Activated T-helper 1 cell treated with Interleukin-2 at 50 U/mL for 16 hours (primary cell): Measurements from ENCODE around the gene GSTA2.
"Not testable (repeated sequence)": the region's sequence is repeated elsewhere in the genome, so short reads cannot be mapped to it uniquely, and the experiment has no call there.

Experiments used
- DNase-seq: peaks from one replicate; pipeline ENCODE4 v3.0.0-alpha.2; 2020; ENCODE audit warnings: low read depth

GSTA2 gene

DNA sequence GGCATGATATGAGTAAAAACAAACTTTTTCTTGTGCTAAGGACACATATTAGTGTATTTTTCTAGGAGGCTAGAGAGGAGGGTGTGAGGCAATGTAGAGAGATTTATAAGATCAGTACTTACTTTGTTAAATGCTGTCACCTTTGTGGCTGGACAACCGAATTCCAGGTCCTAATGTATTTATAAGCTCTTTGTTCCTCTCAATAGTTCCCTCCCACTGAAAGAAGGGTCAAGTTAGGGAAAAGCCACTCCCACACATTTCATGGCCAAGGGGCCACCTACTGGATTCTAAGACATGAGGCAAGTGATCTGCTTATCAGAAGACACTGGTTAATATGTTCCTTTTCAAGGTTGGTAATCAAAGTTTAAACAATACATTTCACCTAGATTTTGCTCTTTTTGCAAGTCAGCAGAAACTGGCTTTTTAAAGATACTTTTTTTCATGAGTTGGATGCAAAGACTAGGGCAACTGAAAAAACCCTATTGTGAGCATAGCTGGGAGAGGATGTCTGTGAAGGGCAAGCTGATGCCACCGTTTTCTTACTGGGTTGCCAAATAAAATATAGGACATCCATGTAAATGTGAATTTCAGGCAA is at the start of gene GSTA2:
GSTA2 (minus strand) TSS at position 154 of the 595 bp plus-strand sequence. CDS start 5,528 bp downstream, outside the sequence.
- DNase-seq, result not testable (repeated sequence)

GRCh38 chr6:52809777-52810176 is 46.5 kb upstream of the GSTA2 start:
- not testable (repeated sequence) for DNase-seq

DNA sequence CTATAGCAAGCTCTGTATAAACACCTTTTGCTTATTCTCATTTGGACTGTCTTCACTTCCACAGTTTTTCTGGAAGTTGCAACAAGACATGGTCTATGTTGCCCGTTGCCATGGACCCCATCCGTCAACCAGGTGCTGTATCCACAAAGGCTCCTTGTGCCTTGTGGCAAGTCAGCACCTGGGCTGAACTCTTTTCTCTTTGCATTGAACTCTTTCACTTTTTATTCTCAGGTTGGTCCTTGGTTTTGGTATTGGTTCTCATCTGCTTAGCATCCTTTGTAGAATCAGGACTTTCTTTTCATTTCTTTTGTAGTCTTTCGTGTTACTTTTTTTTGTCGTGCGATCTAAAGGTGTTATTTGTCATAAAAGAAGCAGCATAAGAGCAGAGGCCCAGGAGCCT is 45.4 kb upstream of the GSTA2 start:
- no peak for DNase-seq

DNA sequence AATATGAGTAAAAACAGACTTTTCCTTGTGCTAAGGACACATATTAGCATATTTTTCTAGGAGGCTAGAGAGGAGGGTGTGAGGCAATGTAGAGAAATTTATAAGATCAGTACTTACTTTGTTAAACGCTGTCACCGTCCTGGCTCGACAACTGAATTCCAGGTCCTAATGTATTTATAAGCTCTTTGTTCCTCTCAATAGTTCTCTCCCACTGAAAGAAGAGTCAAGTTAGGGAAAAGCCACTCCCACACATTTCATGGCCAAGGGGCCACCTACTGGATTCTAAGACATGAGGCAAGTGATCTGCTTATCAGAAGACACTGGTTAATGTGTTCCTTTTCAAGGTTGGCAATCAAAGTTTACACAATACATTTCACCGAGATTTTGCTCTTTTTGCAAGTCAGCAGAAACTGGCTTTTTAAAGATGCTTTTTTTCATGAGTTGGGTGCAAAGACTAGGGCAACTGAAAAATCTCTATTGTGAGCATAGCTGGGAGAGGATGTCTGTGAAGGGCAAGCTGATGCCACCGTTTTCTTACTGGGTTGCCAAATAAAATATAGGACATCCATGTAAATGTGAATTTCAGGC is 40.5 kb upstream of the GSTA2 start, which contains the start of gene GSTA1:
GSTA1 (minus strand) TSS at position 149 of the 588 bp plus-strand sequence. CDS start 4,549 bp downstream, outside the sequence.
- not testable (repeated sequence) for DNase-seq

GRCh38 chr6:52802806-52803205 is 39.5 kb upstream of the GSTA2 start:
- DNase-seq, result no peak

- no peak for DNase-seq
Measured at GRCh38 chr6:52801188-52801841, 38.0 kb upstream of the GSTA2 start.

DNA sequence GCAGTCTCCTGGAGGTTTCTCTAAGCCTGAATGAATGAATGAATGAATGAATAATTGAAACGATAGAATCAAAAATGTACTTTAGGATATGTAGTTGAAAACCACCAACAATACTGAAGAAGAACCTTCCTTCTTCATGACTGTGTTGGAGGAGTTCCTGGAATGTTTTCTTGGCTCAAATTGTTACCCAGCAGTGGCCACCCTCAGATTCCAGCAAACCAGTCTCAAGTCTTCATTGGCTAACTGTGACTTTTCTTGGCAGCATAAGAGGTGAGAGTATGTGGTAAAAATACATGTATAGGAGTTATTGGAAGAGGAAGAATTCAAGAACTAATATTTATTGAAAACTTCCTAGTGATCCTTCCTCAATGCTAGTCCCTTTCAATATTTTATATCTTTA is 36.0 kb upstream of the GSTA2 start:
- not testable (repeated sequence) for DNase-seq

GRCh38 chr6:52794366-52794765 is 31.1 kb upstream of the GSTA2 start:
- not testable (repeated sequence) for DNase-seq

DNA sequence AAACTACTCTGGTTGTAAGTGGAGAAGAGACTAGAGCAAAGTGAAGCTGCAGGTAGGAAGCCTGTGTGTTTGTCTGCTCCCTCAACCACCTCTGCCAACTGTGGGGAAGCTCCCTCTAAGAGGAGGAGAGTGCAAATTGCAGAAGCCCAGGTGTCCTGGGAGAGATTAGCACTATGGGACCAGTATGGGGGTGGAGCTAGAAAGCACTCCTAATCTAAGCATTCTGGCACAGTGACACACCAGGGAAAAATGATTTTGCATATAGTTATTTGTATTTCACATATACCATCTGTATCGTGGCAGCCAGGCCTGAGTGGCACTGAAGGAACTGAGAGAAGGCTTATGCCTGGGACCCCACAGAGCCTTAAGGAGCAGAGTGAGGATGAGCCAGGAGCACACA is 27.6 kb upstream of the GSTA2 start:
- no peak for DNase-seq

GRCh38 chr6:52789658-52790057 is 26.4 kb upstream of the GSTA2 start:
- DNase-seq, result not testable (repeated sequence)

- DNase-seq, result no peak
Measured at GRCh38 chr6:52788478-52788877, 25.2 kb upstream of the GSTA2 start.

DNA sequence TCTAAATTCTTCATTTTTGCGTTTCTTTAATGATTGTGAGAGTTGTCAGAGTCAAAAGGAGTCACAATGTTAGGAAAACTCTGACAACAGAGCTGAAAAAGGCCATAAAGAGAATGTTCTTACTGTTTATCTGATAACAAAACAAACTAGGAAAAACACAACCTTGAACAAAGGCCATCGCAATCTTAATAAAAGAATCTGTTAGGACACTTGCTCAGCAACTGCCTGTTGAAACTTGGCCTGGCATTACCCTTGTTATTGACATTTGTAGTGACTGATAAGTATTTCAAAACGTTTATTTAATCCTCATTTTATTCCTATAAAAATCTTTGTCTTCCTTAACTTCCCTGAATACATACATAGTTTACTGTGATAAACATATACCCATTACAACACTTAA is 24.6 kb upstream of the GSTA2 start:
- no peak for DNase-seq

- no peak for DNase-seq
Measured at GRCh38 chr6:52786249-52786956, 23.1 kb upstream of the GSTA2 start.

GRCh38 chr6:52782696-52783274 is 19.5 kb upstream of the GSTA2 start:
- not testable (repeated sequence) for DNase-seq

DNA sequence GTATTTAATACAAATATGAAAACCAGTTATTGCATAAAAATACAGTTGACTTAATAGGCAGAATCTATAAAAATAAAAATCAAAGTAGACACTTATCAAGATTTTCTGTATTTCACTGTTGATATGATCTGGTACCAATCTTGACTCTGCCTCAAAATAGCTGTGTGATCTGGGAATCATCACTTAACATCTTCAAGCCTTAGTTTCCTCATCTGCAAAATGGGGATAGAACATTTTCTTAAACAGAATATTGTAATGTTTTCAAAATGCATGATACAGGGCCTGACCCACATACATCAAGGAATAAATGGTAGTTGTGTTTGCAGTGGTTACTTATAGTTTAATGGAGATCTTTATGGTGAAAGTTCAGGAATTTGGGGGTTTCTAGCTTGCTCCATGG is 18.9 kb upstream of the GSTA2 start:
- not testable (repeated sequence) for DNase-seq

DNA sequence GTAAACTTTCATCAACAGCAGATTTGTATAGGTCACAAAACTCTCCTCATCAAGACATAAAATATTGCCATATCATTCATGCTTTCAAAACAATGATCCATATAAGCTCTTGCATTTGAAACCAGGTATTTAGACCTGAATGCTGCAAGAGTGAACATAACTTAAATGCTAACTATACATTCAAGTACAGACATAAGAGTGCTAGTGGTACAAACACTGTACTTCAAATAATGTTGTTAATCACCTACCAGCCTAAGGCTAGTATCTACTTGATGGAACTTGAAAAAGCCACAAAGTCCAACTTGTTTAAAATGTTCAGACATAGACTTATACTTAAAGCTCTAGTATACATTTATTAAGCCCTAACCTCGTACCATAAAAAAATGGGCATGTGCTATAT is 16.0 kb upstream of the GSTA2 start:
- no peak for DNase-seq

DNA sequence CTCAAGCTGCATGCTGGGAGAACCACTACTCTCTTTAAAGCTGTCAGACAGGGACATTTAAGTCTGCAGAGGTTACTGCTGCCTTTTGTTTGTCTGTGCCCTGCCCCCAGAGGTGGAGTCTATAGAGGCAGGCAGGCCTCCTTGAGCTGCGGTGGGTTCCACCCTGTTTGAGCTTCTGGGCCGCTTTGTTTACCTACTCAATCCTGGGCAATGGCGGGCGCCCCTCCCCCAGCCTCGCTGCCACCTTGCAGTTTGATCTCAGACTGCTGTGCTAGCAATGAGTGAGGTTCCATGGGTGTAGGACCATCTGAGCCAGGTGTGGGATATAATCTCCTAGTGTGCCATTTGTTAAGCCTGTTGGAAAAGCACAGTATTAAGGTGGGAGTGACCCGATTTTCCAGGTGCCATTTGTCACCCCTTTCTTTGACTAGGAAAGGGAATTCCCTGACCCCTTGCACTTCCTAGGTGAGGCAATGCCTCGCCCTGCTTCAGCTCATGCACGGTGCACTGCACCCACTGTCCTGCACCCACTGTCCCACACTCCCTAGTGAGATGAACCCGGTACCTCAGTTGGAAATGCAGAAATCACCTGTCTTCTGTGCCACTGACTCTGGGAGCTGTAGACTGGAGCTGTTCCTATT is 13.6 kb upstream of the GSTA2 start:
- DNase-seq, result not testable (repeated sequence)

GRCh38 chr6:52769399-52769798 is 6.1 kb upstream of the GSTA2 start:
- not testable (repeated sequence) for DNase-seq

GRCh38 chr6:52767658-52768057 is 4.4 kb upstream of the GSTA2 start:
- DNase-seq, result not testable (repeated sequence)

DNA sequence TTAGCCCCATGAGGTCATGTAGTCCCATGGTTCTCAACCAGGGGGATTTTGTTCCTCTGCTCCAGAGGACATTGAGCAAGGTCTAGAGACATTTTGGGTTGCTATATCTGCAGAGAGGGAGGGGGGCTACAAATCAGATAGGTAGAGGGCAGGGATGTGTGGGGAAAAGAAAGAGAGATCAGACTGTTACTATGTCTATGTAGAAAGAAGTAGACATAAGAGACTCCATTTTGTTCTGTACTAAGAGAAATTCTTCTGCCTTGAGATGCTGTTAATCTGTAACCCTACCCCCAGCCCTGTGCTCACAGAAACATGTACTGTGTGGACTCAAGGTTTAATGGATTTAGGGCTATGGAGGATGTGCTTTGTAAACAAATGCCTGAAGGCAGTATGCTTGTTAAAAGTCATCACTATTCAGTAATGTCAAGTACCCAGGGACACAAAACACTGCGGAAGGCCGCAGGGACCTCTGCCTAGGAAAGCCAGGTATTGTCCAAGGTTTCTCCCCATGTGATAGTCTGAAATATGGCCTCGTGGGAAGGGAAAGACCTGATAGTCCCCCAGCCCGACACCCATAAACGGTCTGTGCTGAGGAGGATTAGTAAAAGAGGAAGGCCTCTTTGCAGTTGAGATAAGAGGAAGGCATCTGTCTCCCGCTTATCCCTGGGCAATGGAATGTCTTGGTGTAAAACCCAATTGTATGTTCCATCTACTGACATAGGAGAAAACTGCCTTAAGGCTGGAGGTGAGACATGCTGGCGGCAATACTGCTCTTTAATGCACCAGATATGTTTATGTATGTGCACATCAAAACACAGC is 1.4 kb downstream of the GSTA2 start:
- not testable (repeated sequence) for DNase-seq
